Measurements from ENCODE around the gene CIB1.

The CIB1 gene

DNA sequence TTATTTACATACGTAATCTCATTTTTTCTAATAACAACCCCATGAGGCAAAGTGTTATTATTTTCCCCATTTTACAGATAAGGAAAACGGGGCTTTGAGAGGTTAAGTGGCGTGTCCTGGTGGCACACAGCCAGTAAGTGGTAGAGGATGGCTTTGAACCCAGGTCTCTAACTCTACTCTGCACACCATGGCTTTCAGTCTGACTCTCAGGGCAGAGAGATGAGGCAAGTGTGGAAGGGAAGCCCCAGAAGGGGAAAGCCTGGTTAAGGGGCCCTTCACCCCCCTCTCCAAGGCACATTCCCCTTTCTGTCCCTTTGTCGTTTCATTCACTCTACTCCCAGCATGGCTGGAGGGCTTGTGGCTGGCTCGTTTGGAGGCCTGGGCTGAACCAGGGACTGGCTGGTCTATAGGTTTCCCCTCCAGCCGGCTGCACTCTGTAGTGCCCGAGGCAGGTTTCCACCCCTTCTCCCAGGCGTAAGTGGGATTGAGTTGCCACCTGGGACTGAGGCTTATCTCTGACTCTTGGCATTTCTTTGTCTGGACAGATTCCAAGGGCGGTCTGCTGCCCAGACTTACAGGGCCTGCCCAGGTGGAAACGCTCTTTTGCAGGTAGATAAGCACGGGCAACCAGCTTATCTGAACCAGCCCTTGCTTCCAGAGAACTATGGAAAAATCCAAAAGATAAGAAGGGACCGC, 20.5 kb downstream of the CIB1 start:
- DNase-seq: no peak

DNA sequence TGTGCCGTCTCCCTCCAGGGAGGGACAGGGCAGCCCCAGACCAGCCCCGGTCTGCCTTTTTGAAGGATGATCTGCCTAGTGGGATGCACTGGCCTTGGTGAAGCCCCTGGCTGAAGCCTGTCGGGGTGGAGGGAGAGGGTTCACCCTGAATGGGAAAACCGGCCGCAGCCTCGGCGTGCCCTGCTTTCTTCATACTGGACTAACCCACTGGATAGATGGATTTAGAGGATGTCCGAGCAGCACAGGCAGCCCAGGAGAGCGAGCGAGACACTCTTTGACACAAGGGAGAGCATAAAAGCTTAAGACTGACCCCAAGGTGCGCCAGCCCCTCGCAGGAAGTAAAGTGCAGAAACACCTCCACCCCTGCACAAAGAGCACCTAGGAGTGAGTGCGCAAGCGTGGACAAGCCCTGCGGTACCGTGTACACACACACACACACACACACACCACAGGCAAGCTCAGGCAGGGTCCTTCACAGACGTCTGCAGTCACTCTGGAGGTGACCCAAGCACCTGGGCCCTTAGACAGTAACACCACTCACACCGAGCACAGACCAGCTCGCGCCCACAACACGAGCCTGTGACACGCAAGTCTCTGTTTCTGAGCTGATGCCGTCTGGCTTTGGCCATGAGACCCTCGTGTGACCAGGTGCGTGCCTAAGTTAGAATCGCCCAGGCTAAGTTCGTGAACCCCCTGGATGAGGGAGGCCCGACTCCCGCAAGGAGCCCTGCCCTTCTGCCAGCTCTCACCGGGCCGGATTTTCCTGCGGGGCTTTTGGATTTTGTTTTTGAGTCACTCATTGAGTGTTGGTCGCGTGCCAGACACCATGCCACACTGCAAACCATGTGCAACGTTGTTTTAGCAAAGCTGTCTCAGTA, 21.3 kb downstream of the CIB1 start:
- DNase-seq: no peak

DNA sequence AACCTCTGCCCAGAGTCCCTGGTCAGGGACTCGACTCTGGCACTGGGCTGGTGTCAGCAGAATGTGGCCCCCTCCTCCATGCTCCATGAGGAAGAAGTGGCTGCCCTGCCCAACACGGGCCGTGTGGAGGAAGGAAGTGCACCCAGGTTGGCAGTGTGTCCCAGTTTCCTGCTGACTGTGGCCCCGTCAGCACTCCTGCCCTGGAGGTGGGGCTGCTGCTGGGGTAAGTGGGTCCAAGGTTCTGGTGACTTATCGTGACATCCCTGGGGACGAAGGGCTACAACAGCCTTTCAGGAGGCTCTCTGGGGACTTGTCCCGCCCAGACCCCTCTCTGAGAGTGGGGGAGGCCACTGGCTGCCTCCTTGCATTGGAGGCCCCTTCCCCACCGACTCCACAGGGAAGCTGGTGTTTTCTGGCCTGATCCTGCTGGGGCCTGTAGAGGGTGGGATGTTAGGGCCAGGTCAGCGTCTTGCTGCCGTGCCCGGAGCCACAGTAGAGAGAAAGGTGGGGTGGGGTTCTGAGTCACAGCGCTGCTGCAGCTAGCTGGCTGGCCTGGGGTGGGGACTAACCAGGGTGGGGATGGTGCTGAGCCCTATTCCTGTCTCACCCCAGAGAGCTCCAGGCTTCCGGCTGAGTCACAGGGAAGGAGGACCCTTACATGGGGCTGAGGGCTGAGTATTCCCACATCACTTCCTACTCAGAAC, 22.1 kb downstream of the CIB1 start:
- DNase-seq: no peak

DNA sequence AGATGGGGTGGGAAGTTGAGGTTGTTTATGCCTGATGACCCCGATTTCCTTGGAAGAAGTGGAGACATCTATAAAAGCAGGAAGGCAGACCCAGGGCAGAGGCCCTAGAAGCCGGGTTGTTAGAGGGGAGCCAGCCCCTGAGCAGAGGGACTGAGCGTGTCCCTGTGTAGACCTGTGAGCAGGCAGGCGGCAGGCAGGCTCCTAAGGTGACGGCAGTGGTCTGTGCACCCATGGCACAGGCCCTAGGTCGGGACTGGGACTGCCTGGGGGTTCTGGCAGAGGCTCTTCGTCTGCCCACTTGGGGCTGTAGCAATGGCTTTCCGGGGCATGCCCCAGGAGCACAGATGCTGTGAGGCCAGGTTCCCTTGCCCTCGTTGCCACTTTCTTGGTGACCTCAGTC, 22.7 kb downstream of the CIB1 start:
- DNase-seq: no peak

DNA sequence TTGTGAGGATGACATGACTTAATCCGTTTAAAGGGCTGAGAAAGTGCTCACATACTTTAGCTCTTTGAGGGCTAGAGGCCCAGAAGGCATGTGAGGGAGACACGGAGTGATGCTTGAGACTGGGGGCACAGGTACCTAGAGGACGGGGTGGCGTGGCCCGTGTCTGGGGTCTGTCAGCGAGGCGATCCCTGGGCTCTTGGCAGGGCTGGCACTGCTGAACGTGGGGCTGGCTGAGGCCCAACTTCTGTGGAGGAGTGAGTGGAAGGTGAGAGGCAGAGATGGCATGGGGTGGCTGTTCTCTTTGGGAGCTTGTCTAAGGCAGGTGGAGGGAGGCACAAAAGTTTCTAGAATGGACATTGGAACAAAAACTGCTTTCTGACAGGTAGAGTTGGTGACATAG, 23.1 kb downstream of the CIB1 start:
- DNase-seq: no peak

DNA sequence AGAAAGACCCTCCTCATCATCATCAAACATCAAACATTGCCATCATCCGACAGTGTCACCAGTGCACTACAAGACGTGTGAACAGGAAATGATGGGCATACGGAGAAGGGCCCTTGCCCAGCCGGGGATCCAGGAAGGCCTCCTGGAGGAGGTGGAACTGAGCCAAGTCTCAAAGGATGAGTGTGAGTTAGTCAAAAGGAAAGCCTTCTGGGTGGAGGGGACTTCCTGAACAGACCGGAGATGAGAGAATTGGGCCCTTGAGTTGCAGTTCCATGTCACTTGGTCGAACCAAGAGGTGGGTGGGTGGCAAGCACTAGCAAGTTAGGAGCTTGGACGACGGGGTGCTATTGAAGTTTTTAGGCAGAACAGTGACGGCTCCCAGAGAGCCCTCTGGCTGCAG, 24.1 kb downstream of the CIB1 start:
- no peak for DNase-seq

DNA sequence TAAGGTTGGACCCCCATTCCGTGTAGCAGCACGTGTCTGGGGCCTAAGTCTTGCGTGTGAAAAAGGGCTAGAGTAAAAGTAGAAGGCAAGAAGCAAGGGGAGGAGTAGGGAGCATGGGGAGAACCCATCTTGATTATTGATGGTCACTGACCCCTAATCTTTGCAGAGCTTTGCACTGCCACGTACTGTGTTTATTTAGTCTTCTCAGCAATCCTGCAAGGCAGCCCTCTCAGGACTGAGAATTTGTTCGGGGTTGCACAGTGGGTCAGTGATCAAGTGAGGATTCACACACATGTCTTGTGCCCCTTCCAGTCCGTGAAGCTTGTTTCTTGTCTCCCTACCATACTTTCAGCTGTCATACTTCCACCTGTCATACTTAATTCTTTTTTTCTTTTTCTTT, 25.4 kb downstream of the CIB1 start:
- DNase-seq: no peak

DNA sequence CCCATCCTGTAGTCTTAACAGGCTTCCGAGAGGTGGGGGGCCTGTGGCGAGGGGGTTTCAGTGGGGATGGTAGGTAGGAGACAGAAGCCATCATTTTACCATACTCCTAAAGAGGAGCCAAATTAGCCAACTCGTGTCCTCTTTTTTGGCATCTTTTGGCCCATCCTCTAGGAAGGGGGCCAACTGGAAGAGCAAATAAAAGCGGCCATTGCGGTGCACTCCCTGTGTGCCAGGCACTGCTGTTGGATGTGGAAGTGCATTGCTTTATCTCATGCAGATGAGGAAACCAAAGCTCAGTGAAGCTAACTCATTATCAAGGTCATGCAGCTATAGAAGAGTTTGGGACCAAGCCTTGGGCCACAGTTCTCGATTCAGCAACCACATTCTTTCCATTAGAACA, 26.5 kb downstream of the CIB1 start:
- DNase-seq: no peak

DNA sequence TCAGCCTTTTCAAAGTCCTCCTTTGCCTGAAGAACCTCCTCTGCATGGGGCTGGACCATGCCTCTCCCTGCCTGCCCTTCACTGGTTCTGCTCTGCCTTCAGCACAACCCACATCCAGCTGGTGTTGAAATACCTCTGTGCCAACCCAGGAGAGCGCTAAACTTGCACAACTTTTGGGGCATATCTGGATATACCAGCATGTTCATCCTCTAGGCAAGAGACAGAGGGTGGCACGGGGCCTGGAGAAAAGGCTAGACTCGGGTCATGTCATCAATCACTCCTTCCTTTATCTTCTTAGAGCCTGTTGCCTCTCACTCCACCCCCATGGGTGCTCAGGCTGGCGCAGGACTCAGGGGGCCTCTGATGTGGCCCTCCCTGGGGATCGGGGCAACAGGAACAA, 27.9 kb downstream of the CIB1 start:
- no peak for DNase-seq

DNA sequence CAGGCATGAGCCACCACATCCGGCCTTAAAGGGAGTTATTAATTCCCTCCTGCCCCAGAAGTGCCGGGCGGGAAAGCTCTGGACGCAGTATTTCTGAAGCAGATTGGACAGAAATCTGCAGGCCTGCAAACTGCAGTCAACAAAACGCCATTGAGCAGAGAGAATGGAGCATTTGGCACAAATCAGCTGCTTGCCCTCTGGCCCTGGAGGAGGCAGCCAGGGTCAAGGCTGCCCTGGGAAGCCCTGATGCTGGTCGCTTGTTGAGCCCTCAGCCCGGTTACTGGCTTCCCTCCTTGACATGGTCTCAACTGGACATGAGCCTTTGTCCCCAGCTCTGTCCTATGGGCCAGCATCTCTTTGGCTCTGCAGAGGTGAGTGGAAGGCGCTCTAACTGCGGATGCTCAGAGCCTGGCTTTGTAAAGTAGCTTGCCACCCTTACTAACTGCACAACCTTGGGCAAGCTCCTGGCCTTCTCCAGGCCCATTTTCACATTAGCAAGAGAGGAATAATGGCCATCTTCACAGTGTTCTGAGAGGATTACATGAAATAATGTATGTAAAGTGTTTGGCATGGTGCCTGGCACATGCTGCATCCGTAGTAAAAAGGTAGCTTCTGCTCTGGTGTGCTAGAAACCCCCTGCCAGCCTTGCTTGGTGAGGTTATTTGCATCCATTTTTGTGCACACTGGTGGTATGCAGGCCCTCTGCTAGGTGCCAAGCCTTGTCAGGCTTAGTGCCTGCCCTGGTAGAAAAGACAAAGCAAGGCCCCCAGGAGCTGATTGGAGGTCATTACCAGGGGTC, 28.5 kb downstream of the CIB1 start:
- DNase-seq: no peak

DNA sequence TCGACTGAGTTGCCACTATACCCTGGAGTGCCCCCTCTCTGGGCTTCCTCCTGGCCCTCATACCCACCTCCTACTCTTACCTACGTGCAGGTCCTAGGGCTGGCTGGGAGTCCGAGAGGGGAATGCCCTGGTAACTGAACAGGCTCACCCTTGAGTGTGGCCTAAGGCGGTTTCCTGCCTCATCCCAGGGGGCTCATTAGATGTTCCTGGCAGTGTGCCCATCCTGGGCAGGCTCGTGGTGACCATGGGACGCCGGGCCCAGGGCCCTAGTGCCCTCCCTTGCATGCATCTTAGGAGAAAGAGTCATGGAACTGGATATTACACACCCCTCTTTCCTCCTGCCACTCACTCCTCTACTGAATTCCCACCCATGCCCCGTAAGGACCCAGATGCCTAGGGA, 29.8 kb downstream of the CIB1 start:
- DNase-seq: no peak

DNA sequence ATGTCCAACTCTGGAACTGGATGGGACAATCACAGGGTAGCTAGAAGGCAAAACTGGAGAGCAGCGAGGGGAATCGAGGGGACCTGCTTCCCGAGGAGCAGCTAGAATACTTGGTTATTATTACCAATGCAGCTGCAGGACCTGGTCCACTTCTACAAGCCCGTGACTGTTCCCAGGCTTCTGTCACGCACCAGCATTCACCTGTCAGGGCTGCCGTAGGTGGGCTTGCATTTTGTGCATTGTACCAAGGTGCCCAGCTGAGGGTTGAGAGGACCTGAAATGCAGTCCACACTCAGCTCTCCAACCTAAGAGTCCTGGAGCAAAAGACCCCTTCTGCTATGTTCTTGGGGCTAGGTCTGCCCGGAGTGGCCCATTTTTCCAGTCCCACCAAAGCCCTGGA, 30.3 kb downstream of the CIB1 start:
- no peak for DNase-seq

DNA sequence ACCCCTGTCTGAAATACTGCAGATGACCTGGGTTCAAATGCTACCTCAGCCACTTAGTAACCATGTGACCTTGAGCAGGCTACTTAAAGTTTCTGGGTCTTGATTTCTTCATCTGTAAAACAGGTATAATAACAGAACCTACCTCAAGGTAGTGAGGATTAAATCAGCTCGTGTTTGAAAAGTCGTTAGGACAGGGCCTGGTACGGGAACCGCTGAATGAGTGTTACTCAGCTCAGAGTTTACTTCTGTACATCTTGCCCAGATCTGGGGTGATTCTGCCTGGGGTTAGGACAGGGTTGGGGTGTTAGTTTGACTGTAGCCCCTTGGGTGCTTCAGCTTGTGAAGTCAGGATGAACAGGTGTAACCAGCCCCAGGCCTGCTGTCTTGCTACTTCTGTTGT, 30.8 kb downstream of the CIB1 start:
- no peak for DNase-seq

DNA sequence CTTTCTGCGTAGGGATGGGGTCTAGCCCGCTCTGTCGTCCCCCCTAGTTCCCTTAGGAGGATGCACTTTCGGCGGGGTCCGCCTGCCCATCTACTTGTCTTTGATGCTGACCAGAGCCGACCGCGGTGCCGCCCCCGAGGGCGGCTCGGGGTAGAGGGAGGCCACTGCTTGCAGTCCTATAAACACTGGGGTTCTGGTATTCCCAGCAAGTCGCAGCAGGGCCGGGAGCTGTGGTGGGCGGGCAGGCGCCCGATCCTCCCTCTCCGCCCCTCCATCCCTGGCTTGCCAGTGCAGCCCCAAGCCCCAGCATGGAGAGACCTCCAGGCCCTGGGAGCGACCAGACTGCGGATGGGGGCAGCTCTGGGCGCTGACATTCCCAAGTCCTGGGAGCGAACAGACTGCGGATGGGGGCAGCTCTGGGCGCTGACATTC, 31.8 kb downstream of the CIB1 start:
- DNase-seq: no peak

DNA sequence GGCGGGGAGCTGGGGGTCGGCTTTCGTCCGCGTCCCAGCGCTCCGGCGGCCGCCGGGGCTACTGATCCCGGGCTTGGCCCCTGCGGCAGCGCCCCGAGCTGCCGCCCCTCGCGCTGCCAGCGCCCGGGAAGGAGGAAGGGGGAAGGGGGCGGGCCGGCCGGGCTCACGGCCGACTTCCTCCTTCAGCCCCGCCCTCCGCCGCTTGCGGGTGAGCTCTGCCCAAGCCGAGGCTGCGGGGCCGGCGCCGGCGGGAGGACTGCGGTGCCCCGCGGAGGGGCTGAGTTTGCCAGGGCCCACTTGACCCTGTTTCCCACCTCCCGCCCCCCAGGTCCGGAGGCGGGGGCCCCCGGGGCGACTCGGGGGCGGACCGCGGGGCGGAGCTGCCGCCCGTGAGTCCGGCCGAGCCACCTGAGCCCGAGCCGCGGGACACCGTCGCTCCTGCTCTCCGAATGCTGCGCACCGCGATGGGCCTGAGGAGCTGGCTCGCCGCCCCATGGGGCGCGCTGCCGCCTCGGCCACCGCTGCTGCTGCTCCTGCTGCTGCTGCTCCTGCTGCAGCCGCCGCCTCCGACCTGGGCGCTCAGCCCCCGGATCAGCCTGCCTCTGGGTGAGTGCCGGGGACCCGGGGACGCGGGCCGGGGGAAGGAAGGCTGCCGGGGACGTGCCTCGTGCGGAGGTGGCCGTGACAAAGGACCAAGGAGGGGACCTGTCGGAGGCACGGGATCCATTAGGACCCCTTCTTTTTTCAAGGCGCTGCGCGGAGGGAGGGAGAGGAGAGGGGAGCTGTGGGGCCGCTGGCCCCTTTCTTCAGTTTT, 32.4 kb downstream of the CIB1 start, which contains the start of gene SEMA4B:
Gene SEMA4B (plus strand): TSS at position 201 of the 814 bp plus-strand sequence. CDS start 249 bp downstream, at position 450.
- peak; percentile 33 for DNase-seq

DNA sequence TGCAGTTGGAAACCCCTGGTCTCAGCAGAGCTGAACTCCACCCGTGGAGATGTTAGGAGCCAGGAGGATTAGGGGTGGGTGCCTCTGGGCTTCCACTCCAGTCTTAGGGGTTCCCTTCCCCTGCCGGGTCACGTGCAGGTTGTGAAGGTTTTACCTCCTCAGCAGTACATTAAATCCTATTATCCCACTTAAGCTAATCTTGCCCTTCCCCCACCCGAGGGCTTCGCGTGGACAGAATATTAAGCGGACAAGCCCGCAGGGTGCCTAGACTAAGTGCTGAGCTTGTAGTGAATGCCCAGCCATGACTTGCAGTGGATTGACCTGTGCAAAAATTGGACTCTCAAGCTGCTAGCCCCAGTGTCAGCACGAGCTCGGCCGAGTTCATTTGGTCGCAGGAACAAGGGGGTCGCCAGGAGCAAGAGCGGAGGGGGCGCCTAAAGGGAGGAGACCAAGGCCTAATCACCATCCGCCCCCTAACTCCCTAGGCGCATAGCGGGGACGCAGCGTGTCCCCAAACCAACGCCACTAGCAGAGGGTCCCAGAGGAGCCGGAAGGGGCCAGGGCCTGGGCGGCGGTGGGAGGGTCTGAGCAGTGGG, 33.1 kb downstream of the CIB1 start:
- no peak for DNase-seq

DNA sequence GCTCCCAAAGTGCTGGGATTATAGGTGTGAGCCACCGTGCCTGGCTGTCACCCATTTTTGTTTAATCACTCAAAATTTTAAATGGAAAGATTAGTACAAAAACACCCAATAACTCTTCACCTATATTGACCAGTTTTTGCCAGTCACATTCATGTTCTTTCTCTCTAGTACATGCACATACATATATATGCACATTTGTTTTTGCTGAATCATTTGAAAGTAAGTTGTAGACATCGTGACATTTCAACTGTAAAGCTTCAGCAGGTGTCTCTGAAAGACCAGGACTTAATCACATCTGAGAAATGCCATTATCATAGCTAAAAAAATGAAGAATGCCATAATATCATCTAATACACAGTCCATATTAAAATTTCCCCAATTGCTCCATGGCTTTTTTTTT, 39.1 kb downstream of the CIB1 start:
- DNase-seq: no peak

DNA sequence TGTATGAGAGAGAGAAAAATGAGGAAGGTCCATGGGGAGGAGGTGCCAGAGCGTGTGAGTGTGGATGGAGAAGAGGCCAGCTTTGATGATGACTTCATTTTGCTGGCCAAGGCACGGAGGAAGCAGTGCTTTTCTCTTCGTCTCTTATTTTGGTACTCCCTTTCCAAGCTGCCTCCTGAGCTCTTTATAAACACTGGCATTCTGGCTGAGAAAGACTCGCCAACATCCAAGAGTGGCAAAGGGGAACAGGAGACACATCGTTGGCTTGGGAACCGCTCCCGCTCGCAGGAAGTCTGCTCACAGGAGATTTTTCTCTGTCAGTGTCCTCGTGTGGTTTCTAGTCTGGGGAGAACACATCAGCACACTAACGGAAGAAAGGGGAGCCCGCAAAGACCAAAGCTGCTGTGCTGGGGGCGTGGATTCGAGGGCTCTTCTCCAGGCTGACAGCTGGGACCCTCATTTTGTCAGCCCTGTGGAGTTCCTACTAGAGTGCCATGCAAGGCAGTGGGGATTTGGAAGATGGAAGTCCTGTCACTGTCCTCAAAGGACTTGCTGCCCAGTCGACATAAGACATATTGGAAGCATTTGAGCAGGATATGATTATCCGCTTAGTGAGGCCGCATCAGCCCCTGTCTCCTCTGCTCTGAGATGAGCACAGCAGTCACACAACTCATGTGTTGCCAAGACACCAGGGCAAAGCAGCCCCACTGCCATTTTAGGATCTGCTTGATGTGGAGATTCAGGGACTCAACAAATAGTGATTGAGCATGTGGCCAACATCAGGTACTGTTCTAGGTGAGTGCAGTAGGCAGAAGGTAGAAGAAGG, 40.6 kb downstream of the CIB1 start:
- no peak for DNase-seq

DNA sequence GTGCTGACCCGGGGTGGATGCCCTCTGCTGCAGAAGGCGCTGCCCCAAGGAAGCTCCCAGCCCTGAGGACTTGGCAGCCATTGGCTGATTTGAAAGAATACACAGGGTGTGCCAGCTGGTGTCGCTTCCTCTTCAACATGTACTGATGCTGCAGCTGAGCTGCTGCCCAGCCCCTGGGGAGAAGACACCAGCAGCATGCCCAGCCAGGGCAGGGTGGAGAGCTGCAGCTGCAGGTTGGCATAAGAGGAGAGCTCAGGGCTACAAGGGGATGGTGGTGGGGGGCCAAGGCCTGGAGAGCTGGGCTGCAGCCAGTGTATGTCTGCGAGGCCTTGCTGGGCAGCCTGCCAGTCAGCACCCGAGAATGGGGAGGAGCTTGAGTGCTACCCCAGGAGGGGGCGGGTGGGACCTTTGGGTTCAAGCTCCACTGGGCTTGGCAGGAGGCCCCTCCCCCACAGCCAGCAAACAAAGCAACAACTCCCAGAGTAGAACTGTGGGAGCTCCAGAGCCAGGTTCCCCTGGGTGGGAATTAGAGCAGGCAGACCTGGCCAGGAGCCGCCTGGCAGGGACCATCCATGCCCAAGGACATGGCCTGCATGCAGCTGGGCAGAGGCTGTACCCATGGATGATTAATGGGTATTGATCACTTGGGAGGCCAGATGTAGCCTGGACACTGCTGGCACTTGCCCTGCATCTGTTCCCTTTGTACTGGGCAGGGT, 41.8 kb downstream of the CIB1 start:
- DNase-seq: peak; percentile 92

DNA sequence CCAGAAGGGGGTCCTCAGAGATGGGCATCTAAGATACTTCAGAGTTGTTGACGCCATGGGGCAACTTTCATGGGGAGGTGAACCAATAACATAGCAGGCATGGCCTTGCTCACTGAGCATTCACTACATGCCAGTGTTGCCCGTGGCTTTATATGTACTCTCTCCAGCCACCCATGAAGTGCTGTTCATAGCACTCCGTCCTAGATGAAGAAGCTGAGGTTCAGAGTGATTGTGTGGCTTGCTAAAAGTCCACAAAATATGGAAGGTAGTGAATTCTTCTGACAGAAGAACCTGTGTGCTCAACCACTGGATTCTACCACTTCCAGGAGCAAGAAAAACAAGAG, 42.4 kb downstream of the CIB1 start:
- no peak for DNase-seq
